GM12801 (cell line): ENCODE data around the gene COG5.

Experiments used
- TF ChIP-seq, protein P1 (sequence below): IDR thresholded peaks from one replicate; pipeline ENCODE4 v1.5.1; 2011; ENCODE audit warnings: control low read depth; ENCODE audit not compliant: insufficient read length; ENCODE audit errors: extremely low read depth

Gene COG5

DNA sequence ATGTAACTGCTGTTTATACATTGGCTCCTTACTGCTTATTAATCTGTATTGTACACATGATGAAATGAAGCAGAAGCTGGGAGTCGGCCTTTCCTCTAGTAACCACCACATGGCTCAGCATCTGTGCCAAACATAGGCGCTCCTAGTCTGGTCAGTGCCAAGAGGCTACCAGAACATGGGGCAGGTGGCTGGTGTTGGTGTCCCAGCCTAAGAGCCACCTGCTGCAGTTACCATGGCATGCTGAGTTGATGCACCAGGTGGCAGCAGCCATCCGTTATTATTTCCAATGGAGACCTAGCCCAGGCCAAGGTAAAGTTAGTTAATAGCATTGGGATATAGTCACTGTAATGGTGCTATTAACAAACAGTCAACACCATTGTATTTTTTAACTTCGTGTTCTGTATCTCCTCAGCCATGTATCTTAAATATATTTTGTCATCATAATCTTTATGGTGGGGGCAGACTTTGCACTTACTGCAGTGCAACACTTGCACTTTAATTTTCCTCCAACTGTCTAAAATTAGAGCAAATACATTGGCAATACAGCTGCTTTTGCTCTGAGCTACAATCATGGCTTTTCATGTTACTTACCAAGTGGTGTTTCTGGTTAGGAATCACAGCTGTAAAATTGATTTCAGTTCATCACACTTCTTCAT is 361.8 kb downstream of the COG5 start:
- TF ChIP-seq, protein P1, sequence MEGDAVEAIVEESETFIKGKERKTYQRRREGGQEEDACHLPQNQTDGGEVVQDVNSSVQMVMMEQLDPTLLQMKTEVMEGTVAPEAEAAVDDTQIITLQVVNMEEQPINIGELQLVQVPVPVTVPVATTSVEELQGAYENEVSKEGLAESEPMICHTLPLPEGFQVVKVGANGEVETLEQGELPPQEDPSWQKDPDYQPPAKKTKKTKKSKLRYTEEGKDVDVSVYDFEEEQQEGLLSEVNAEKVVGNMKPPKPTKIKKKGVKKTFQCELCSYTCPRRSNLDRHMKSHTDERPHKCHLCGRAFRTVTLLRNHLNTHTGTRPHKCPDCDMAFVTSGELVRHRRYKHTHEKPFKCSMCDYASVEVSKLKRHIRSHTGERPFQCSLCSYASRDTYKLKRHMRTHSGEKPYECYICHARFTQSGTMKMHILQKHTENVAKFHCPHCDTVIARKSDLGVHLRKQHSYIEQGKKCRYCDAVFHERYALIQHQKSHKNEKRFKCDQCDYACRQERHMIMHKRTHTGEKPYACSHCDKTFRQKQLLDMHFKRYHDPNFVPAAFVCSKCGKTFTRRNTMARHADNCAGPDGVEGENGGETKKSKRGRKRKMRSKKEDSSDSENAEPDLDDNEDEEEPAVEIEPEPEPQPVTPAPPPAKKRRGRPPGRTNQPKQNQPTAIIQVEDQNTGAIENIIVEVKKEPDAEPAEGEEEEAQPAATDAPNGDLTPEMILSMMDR = no peak

DNA sequence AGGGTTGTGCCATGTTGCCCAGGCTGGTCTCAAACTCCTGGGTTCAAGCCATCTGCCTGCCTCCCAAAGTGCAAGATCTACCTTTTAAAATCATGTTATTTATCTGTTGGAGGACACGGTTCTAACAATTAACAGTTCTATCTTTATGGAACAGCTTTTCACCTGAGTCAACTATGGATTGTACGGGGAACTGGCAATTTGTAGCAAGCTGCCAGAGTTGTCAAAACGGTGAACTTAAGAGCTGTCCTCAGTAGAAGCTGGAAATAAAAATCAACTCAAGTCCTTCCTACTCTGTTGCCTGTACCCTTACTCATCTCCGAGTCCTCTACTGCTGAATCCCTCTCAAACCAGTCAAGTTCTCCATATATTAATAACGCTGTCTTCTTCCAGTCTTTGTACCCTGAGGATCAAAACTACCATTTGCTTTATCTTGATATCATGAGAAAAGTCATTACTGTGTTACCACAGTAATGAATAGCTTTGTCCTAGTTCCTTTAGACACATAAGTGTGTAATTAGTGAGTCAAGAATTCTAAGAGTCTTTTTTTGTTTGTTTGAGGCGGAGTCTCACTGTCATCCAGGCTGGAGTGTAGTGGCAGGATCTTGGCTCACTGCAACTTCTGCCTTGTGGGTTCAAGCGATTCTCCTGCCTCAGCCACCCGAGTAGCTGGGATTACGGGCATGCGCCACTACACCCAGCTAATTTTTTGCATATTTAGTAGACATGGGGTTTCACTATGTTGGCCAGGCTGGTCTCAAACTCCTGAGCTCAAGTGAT is 366.7 kb downstream of the COG5 start:
- TF ChIP-seq, protein P1 = no peak

DNA sequence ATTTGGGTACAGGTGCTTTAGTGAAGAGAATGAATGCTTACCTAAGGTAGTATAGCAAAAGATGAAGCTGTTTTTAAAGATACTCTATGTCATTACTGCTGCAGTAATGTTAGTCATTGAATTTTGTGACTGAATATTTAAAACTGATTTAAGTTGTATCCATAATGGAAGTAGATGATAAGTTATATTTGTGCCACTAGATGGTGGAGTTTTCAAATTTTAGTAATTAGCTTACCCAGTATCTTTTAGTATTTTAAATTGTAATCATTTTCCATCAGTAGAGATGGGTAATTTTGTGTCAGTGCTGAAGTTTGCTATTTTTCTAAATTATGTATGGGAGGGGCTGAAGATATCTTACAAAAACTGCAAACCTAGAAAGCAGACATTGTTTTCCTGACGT is 369.7 kb downstream of the COG5 start:
- TF ChIP-seq, protein P1 = no peak

DNA sequence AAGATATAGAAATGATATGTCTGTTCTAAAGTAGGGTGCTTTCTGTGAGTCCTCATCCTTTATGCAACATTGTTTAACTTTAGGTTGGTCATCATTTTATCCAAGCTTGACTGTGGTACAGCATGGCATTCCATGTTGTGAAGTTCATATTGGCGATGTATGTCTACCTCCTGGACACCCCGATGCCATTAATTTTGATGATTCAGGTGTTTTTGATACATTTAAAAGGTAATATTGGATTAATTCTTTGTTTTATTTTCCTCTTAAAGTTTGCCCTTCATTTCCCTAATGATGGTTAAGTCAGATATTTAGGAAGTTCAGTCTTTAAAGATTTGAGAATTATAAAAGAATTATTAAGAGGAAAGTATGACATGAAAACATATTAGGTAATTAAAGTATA is 373.6 kb downstream of the COG5 start:
- TF ChIP-seq, protein P1 = no peak

DNA sequence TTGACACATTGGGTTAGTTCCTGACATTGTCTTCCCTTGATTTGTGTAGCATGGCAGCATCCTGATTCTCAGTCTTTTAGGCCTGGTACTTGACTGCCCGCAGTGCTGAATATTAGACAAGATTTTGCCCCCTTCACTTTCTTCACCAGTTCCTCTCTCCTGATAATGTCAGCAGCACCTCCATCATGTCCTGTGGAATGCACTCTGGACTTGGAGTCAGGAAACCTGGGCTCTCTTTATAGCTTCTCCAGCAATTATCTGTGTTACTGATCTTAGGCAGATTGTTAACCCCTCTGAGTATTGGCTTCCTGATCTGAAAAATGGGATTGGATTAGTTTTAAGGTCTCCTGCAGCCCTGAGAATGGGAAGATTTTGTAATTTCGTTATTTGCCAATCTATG is 375.9 kb downstream of the COG5 start:
- TF ChIP-seq, protein P1 = no peak

DNA sequence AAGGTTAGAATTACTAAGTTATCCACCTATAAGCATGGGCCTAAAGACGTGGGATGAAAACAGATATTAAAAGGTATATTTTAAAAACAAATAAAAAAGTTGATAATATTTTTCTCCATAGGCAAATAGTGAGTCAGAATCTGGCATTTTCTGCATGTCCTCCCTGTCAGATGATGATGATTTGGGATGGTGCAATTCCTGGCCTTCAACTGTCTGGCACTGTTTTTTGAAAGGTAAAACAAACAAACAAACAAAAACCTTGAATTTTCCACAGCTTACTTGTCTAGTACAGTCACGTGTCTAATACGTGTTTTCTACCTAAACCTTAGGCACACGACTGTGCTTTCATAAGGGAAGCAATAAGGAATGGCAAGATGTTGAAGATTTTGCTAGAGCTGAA is 377.5 kb downstream of the COG5 start:
- TF ChIP-seq, protein P1 = no peak

DNA sequence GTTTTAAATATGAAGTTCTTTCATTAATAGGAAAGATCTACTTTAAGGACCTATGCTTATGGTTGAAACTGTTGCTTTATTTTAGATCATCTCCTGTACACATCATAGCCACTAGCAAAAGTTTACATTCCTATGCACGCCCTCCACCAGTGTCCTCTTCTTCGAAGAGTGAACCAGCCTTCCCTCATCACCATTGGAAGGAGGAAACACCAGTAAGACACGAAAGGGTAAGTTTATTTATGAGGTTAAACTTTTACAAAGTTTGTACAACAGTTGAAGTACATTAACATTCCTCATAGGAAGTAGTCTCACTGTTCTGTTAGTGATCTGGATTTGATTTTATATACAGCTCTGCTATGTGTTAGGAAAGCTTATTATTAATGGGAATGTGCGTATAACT is 378.0 kb downstream of the COG5 start:
- TF ChIP-seq, protein P1 = no peak
